ENCODE measurements around the gene SMOC2.
"Not testable (repeated sequence)": the region's sequence is repeated elsewhere in the genome, so short reads cannot be mapped to it uniquely, and the experiment has no call there.

The SMOC2 gene

DNA sequence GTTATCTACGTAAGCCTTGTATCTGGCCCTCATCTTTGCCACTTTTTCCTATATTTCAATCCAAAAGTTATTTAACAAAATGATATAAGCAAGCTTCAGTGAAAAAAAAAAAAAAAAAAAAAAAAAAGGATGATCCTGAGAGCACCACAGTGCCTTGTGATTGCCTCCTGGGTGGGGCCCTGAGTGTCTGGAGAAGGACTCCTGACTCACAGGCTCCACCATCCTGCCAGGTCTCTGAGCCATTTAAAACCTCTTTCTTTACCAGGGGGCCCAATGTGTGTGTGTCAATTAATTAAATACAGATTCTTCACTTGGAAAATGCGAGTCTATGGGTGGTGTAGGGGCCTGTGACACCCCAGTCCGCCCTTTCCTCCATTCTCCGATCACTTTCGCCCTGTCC, 105.2 kb downstream of the SMOC2 start:
- no peak for DNase-seq

DNA sequence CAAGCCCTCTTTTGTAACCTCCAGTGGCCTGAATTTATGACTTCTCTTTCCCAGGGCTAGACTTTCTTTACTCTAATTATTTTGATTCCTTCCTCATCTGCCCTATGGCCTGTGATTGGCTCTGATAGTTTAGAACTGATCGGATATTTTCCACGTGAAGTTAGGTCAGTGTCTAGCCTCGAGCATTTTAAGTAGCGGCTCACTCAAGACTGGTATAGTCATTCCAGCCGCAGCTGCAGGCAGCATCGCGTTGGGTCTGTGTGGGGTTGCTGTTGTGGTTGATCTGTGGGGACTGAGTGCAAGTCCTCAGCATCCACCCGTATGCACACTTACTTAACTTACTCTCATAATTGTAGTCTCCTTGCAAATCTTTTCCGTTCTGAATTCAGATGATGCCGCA, 105.7 kb downstream of the SMOC2 start:
- DNase-seq: no peak

DNA sequence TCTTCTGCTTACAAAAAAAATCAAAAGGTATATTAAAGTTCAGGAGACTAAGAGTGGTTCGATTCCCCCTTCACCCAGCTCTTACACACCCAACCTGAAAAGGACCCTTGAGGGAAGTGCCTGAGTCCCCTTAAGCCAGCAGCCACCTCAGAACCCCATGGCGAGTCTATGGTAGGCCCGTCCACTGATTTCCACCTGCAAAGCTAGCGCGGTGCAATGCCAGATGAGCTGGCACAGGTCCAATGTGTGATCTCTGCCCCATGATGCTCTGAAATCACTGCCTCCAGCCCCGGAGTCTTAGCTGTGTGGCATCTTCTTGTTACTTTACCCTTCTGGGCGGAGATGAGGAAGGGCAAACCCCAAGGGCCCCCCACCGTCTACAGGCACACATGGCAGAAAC, 109.3 kb downstream of the SMOC2 start:
- no peak for DNase-seq

DNA sequence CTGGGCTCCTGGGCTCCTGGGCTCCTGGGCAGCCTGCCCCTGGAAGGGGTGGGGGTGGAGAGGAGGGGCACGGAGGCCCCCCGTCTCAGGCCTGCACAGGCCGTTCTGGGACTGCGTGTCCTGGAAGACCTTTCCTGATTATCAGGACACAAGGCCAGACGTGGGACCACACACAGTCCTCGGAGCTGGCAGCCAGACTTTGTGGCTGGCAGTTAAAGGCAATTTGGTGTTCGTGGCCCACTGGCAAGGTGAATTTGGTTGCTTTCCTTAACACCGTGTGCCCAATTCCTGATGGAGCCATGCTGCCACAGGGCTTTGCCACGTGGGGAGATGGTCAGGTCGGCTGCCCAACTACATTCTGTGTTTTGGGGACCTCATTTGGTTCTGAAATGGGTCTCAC, 113.5 kb downstream of the SMOC2 start:
- DNase-seq: no peak

GRCh38 chr6:168554898-168555617, 114.1 kb downstream of the SMOC2 start:
- no peak for DNase-seq

DNA sequence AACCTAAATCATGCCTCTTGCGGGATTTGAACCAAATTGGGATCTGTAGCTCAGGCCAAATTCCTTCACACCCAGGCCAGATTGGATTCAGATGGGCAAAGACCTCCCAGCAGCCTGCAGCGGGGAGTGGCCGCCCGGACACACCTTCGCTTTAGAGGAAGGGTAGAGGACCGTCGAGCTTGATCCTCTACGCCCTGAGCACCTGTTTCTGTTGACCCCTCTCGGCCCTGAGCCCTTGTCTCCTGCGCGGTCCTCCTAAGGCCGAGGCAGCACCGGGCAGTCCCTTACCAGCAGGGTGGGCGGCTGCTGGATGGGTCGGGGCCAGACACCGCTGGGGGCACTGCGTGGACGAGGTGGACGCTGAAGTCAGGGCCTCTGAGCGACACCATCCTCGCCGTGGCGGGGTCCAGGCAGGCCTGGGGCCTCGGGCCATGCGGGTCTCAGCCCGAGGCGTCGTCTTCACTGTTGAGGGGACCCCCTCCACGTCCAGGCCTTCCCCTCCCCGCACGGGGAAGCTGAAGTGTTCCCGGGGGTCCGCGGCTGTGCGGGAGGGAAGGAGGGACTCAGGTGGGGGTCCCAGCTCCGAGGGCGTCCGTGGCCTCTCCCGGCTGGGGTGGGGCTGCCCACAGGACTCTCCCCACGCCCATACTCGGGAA, 114.8 kb downstream of the SMOC2 start:
- no peak for DNase-seq

- no peak for DNase-seq
These were observed 116.5 kb downstream of the SMOC2 start for GRCh38 chr6:168557512-168557911.

DNA sequence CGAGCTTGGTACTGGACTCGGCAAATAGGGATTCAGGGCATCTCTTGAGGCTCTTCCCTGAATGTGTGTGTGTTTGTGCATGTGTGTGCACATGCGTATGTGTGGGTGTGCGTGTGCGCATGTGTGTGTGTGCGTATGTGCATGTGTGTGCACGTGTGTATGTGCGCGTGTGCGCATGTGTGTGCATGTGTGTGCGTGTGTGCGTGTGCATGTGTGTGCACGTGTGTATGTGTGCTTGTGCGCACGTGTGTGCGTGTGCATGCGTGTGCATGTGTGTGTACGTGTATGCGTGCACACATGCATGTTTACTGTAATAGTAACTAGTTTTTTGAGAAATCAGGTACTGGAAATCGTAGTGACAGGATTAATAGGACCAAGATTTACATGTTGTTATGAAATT, 117.7 kb downstream of the SMOC2 start:
- no peak for DNase-seq

GRCh38 chr6:168559574-168560098, 118.7 kb downstream of the SMOC2 start:
- DNase-seq: no peak

- no peak for DNase-seq
These were observed 119.1 kb downstream of the SMOC2 start for GRCh38 chr6:168560126-168560525.

DNA sequence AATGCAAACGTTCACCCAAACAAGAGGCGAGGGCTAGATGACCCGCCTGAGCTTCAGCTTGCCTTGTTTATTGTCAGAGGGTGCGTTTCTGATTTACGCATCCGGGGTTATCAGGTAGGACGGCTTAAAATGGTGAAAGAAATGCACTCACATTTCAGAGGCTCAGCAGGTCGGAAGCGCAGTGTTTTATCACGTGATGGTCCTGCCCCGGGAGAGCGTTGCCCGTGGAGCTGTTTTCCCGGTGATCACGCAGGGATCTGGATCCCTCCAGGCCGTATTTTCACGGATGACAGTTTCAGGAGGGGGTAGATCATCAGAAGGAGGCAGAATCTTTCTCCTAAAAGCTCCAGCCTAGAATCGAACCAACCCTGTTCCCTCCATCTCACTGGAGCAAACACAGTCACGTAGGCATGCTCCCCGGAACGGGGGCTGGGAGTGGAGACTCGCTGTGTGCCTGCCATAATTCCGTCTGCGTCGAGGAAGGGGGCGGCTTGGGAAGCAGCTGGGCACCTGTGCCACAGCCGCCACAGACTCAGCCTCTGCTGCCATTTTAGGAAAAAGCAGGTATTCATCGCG, 121.7 kb downstream of the SMOC2 start:
- DNase-seq: no peak

- DNase-seq: no peak
These were observed 122.7 kb downstream of the SMOC2 start for GRCh38 chr6:168563656-168564055.

GRCh38 chr6:168565112-168565511, 124.1 kb downstream of the SMOC2 start:
- no peak for DNase-seq

DNA sequence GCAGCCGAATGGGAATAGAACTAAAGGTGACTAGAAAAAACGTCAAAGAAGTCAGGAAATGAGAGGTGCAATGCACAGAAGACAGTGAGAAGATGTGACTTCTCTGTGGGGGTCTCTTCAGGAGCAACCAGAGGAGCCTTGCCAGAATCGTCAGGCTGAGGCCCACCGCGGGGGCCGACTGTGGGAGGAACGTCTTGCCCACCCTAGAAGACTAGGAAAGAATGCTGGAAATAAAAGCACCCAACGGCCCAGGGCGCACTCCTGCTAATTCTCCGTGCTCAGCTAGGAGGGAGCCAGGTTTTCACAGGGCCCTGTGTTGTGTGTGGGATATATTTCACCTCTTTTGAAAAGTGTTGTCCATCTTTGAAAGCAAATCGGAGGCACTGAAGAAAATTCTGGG, 129.2 kb downstream of the SMOC2 start:
- no peak for DNase-seq

- no peak for DNase-seq
These were observed 130.3 kb downstream of the SMOC2 start for GRCh38 chr6:168571268-168571667.

- DNase-seq: not testable (repeated sequence)
These were observed 132.4 kb downstream of the SMOC2 start for GRCh38 chr6:168573276-168573835.

- DNase-seq: no peak
These were observed 133.2 kb downstream of the SMOC2 start for GRCh38 chr6:168574075-168574698.

DNA sequence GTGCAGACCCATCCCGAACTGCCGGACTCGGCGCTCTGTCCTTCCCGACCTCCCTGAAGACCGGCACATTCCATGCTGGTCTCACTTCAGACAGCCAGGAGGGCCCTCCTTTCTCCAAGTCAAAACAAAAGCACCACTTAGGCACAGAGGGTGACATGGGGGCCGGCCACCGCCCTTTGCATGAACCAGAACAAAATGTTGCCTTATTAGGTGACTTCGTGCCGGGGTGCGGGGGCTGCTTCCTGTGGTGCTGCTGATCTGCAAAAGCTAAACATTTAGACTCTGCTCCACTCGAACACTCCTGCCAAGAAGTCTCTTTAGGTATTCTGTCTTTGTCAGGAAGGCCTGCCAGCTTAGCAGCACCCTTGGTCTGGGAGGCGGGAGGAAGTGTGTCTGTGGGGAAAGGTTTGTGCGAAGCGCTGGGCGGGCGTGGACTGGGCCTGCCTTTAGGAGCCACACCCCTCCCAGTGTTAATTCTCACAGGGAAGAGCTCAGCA, 133.8 kb downstream of the SMOC2 start:
- DNase-seq: no peak

DNA sequence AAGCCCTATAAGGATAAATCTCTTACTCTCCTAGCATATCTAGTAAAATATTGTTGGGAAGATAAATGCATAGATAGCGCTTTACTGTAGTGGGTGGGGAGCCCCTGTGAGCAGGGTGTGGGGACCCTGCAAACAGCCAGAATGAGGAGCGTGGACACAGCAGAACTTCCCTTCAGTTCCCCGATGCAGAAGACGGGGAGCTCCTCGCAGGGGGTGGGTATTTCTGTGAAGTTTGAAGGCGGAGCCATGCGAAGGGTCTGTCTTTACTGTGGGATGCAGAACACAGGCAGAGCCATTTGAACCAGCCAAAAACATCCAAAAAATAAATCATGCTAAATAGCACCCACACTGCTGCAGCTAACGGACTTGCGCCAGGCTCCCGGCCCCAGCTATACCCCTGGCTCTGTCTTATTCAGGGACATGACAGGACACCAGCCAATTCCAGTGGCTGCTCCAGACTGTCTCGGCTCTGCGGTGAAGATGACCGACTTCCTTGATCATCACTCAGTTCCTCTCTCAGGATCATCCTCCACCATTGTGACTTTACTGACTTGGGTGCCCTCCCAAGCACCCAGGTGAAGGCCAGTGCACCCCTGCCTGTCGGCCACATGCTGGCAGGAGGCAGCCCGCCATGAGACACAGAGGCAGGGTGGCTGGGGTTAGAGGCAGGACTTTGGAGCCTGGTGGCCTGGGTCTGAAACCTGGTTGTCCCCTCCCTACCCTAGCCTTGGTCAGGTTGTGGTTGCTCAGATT, 134.5 kb downstream of the SMOC2 start:
- DNase-seq: no peak

GRCh38 chr6:168576388-168576787, 135.4 kb downstream of the SMOC2 start:
- DNase-seq: no peak

- DNase-seq: no peak
These were observed 136.5 kb downstream of the SMOC2 start for GRCh38 chr6:168577496-168577895.

GRCh38 chr6:168578036-168578435, 137.1 kb downstream of the SMOC2 start:
- no peak for DNase-seq
